Upper lobe of left lung (tissue), 4 donors: ENCODE measurements around the gene PRLH.
A peak's percentile ranks its signal among the peaks of the same experiment; 100 is the strongest.

Experiments used
- CTCF ChIP-seq, 6 experiments: fragments of 450-650 bp in 4 of 6; fragments of 200-600 bp in 2 of 6; sonication (generic) in 2 of 6; IDR thresholded peaks; one replicate each; pipeline ENCODE4 v1.5.1; 2016 to 2019; ENCODE audit warnings: antibody characterized with exemption in 6 of 6
- EP300 ChIP-seq, 4 donors: sonication (generic); formaldehyde crosslinking; IDR thresholded peaks; one replicate each; pipeline ENCODE4 v1.5.1; 2017; ENCODE audit warnings: antibody characterized with exemption in 4 of 4, control low read depth in 2 of 4
- POLR2A ChIP-seq, 4 donors: fragments of 450-650 bp; IDR thresholded peaks; one replicate each; pipeline ENCODE4 v1.5.1; 2016 to 2017; ENCODE audit warnings: antibody characterized with exemption in 4 of 4, mild to moderate bottlenecking in 2 of 4
- POLR2AphosphoS5 ChIP-seq, 2 donors: sonication (generic); formaldehyde crosslinking; IDR thresholded peaks; one replicate each; pipeline ENCODE4 v1.5.1; 2017; ENCODE audit warnings: antibody characterized with exemption in 2 of 2

- TF ChIP-seq CTCF (IDR thresholded peaks at IDR 0.05) (no peak), POLR2A (IDR thresholded peaks at IDR 0.05) (no peak), EP300 (IDR thresholded peaks at IDR 0.05) (no peak), POLR2AphosphoS5 (IDR thresholded peaks at IDR 0.05) (peak in 1 of 2 donors; percentile 27)
These were observed 16.5 kb upstream of the PRLH start for GRCh38 chr2:237549643-237550415.
